OCI-M1 (cell line): ENCODE results near the gene UBL4A.
A peak's percentile ranks its signal among the peaks of the same experiment; 100 is the strongest.
"Not testable (repeated sequence)": the region's sequence is repeated elsewhere in the genome, so short reads cannot be mapped to it uniquely, and the experiment has no call there.

Source experiments
- DNase-seq: peaks from one replicate; lab custom pipeline; 2025; lab: John Stamatoyannopoulos, UW

Gene UBL4A

GRCh38 chrX:154508384-154508745, 21.9 kb upstream of the UBL4A start:
- no peak for DNase-seq

- no peak for DNase-seq
Observed at GRCh38 chrX:154507673-154508383, 21.4 kb upstream of the UBL4A start.

GRCh38 chrX:154506483-154507332, 20.3 kb upstream of the UBL4A start:
- no peak for DNase-seq

- no peak for DNase-seq
Observed at GRCh38 chrX:154505734-154506133, 19.3 kb upstream of the UBL4A start.

GRCh38 chrX:154502989-154503388, 16.6 kb upstream of the UBL4A start:
- DNase-seq, result no peak

- DNase-seq, result no peak
Observed at GRCh38 chrX:154502098-154502497, 15.7 kb upstream of the UBL4A start.

GRCh38 chrX:154501423-154501822, 15.0 kb upstream of the UBL4A start:
- DNase-seq, result not testable (repeated sequence)

GRCh38 chrX:154496591-154497137, 10.2 kb upstream of the UBL4A start:
- DNase-seq, result not testable (repeated sequence)

- peak; percentile 85 for DNase-seq
Observed at GRCh38 chrX:154495472-154495922, 9.1 kb upstream of the UBL4A start.

- no peak for DNase-seq
Observed at GRCh38 chrX:154494715-154495114, 8.3 kb upstream of the UBL4A start.

- peak; percentile 96 for DNase-seq
Observed at GRCh38 chrX:154490414-154491083, 4.1 kb upstream of the UBL4A start, which contains the start of gene SLC10A3. TSS of gene SLC10A3 (minus strand) at chrX:154490629. CDS start at chrX:154488940, 1,689 bp downstream.

GRCh38 chrX:154490021-154490413, 3.6 kb upstream of the UBL4A start:
- DNase-seq, result peak; percentile 41

- no peak for DNase-seq
Observed at GRCh38 chrX:154489182-154489581, 2.8 kb upstream of the UBL4A start.

- no peak for DNase-seq
Observed at GRCh38 chrX:154488336-154489075, 2.1 kb upstream of the UBL4A start.

GRCh38 chrX:154487518-154488290, 1.3 kb upstream of the UBL4A start:
- no peak for DNase-seq

GRCh38 chrX:154486052-154486395, 391 bp downstream of the UBL4A start:
- peak; percentile 16 for DNase-seq

- DNase-seq, result no peak
Observed at GRCh38 chrX:154485150-154486051, 1.0 kb downstream of the UBL4A start.

GRCh38 chrX:154484255-154485149, 1.9 kb downstream of the UBL4A start:
- DNase-seq, result peak; percentile 10

- no peak for DNase-seq
Observed at GRCh38 chrX:154483325-154483724, 3.1 kb downstream of the UBL4A start.
